GM15510 (cell line): ENCODE measurements around the gene CXCL8.

Source experiments
- POLR2A ChIP-seq: IDR thresholded peaks from 3 replicates; pipeline ENCODE4 v1.6.1; 2011; ENCODE audit warnings: borderline replicate concordance; ENCODE audit not compliant: insufficient read length; ENCODE audit errors: extremely low read depth

Gene CXCL8

DNA sequence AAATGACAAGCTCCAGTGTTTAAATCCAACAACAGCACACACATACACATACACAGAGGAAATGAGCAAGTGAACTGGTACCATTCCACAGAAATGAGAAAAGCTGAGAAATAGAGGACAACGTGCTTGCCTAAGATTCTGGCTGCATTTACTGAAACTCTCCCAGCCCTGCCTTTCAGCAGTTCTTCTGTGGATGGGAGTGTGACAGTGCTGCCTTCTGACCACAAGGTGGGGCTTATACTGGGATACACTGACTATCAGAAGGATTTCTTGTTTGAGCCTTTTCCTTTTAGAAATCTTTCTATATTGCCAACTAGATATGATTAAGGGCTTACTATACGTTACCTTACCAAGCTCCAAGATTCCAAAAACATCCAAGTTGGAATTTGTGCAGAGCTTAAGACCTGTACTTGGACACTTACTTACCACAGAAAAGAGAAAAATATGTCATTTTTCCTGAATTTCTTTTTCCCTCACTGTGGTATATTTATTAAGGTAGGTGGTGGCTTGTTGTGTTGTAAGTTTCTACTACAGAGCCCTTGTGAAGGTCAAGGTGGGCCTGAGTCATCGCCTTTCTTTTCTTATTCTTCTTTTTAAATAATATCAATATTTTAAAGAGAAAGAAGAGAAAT lies 10.7 kb upstream of the CXCL8 start:
- no peak for TF ChIP-seq POLR2A

DNA sequence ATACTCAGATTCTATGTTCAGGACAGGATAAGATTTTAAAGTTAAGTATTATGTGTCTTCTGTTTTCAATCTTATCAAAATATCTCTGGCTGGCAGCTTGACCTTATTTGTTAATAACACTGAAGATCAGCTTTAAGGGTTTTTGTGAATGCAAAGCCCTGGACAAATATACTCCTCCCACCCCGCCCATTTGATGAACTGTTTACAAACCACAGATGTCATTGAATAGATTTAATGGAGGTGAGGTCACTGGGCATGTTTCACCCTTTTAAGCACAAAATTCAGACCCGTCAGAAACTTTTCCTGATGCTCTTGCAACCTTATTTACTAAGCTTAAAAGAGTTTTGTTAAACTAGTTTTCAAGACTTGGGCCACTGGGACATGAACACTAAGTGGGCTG lies 10.1 kb upstream of the CXCL8 start:
- no peak for TF ChIP-seq POLR2A

DNA sequence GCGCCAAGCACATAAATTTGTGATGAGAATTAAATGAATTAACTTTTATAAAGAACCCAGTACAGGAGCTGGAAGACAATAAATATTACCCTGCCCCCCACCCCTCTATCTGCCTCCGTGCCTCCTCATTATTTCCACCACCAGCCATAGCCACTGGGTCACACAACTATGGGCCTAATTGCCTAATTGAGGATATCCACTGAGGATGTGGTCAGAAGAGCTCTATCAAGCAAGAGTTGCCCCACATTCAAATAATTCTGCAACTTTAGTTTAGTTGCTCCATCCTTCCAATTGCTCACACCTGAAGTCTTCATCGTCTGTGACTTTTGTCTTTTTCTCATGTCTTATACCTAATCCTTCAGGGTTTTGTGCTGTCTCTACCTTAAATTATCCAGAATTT lies 9.5 kb upstream of the CXCL8 start:
- no peak for TF ChIP-seq POLR2A

DNA sequence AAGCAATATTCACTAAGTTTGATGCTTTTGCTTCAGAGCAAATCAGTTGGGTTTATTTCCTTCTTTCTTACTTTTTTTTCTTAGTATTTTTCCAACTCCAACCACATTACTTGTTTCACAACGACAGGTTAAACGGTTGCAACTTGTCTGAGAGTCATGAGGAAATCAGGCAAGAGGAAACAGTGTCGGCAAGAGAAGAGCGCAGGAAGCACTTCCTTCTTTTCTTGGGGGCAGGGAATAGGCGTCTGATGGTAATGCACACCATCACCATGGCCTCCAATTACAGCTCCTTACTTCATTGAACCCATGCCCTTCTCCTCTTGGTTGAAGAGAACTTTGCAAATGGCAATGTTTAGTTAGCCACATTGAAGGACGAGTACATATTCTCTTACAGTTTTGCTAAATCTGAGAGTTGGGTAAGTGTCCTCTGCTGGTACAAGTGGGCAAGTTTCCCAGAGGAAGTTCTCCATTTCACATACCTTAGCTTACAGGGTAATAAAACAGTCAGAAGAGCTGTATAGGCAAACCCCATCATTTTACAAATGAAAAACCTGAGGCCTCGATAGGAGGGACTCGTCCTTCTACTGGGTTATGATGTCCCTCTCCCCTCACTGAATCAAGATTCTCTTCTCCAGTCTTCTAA lies 8.3 kb upstream of the CXCL8 start:
- no peak for TF ChIP-seq POLR2A

GRCh38 chr4:73732759-73733431 lies 7.5 kb upstream of the CXCL8 start:
- TF ChIP-seq POLR2A: no peak

GRCh38 chr4:73734530-73735001 lies 5.8 kb upstream of the CXCL8 start:
- no peak for TF ChIP-seq POLR2A

DNA sequence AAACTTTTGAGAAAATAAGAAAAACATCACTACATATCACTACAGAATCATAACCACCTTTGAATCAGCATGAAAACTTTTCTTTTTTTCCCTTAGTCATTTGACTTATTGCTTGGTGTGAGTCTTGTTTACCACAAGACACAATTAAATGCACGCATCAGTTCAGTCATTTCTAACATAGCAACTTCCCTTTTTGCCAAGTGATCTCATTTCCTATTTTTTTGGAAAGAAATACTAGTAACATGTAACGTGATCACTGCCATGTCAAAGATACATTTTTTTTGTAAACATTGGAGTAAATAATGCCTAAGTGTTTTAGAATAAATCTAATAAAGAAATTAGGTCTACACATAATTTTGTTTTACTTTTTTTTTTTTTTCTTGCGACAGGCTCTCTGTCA lies 5.1 kb upstream of the CXCL8 start:
- TF ChIP-seq POLR2A: no peak

GRCh38 chr4:73741031-73741749 lies 821 bp downstream of the CXCL8 start:
- no peak for TF ChIP-seq POLR2A

DNA sequence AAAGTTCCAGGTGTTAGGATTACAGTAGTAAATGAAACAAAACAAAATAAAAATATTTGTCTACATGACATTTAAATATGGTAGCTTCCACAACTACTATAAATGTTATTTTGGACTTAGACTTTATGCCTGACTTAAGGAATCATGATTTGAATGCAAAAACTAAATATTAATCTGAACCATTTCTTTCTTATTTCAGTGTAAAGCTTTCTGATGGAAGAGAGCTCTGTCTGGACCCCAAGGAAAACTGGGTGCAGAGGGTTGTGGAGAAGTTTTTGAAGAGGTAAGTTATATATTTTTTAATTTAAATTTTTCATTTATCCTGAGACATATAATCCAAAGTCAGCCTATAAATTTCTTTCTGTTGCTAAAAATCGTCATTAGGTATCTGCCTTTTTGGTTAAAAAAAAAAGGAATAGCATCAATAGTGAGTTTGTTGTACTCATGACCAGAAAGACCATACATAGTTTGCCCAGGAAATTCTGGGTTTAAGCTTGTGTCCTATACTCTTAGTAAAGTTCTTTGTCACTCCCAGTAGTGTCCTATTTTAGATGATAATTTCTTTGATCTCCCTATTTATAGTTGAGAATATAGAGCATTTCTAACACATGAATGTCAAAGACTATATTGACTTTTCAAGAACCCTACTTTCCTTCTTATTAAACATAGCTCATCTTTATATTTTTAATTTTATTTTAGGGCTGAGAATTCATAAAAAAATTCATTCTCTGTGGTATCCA lies 1.6 kb downstream of the CXCL8 start:
- no peak for TF ChIP-seq POLR2A

- no peak for TF ChIP-seq POLR2A
These were observed 2.3 kb downstream of the CXCL8 start for GRCh38 chr4:73742490-73743160.

DNA sequence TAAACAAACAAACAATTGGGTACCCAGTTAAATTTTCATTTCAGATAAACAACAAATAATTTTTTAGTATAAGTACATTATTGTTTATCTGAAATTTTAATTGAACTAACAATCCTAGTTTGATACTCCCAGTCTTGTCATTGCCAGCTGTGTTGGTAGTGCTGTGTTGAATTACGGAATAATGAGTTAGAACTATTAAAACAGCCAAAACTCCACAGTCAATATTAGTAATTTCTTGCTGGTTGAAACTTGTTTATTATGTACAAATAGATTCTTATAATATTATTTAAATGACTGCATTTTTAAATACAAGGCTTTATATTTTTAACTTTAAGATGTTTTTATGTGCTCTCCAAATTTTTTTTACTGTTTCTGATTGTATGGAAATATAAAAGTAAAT lies 2.9 kb downstream of the CXCL8 start:
- no peak for TF ChIP-seq POLR2A

GRCh38 chr4:73743795-73744194 lies 3.4 kb downstream of the CXCL8 start:
- no peak for TF ChIP-seq POLR2A

GRCh38 chr4:73744203-73744602 lies 3.8 kb downstream of the CXCL8 start:
- TF ChIP-seq POLR2A: no peak

GRCh38 chr4:73750730-73751129 lies 10.4 kb downstream of the CXCL8 start:
- no peak for TF ChIP-seq POLR2A
